Glutamatergic neuron (in vitro differentiated cells): ENCODE measurements around the gene IL17RB. TPM values are rescaled to one million over a fixed set of nuclear protein-coding genes. Genes with fewer than 3 reads are reported as not detected.

ENCODE experiments used
- DNase-seq: peaks from one replicate; pipeline ENCODE4 v3.0.0; 2022
- H3K27ac Mint-ChIP-seq: one replicate; pipeline ENCODE4 v1.8.0; 2020; ENCODE audit warnings: mild to moderate bottlenecking, mixed read lengths, inconsistent platforms; ENCODE audit not compliant: unreplicated experiment
- H3K27me3 Mint-ChIP-seq: one replicate; pipeline ENCODE4 v1.8.0; 2020; ENCODE audit warnings: mild to moderate bottlenecking, moderate library complexity, mixed read lengths, inconsistent platforms; ENCODE audit not compliant: unreplicated experiment
- H3K36me3 Mint-ChIP-seq: one replicate; pipeline ENCODE4 v1.8.0; 2020; ENCODE audit warnings: mild to moderate bottlenecking, mixed read lengths, inconsistent platforms; ENCODE audit not compliant: unreplicated experiment
- H3K4me1 Mint-ChIP-seq: one replicate; pipeline ENCODE4 v1.8.0; 2020; ENCODE audit warnings: mild to moderate bottlenecking, low read depth, mixed read lengths, inconsistent platforms; ENCODE audit not compliant: unreplicated experiment
- H3K4me3 Mint-ChIP-seq: one replicate; pipeline ENCODE4 v1.8.0; 2020; ENCODE audit warnings: mild to moderate bottlenecking, mixed read lengths, inconsistent platforms; ENCODE audit not compliant: unreplicated experiment
- H3K9me3 Mint-ChIP-seq: one replicate; pipeline ENCODE4 v1.8.0; 2020; ENCODE audit warnings: mild to moderate bottlenecking, moderate library complexity, mixed read lengths, inconsistent platforms; ENCODE audit not compliant: unreplicated experiment
- total RNA-seq: library from RNA; stranded (reverse); fragmentation: NEBNext Ultra II Directional; extraction: Animal tissue kit (Norgen Biotek cat#: 25700); gene quantifications from one replicate; pipeline ENCODE4 v1.2.1, GENCODE V29; 2021; ENCODE audit not compliant: unreplicated experiment
- TF ChIP-seq, protein P1 (sequence below): fragments of 200-600 bp; sonication (generic); IDR thresholded peaks from one replicate; pipeline ENCODE4 v1.5.0; 2021; ENCODE audit not compliant: partially characterized antibody, unreplicated experiment

IL17RB gene
- total RNA-seq, 1 donor from 2014 or later: 0.78 TPM

DNA sequence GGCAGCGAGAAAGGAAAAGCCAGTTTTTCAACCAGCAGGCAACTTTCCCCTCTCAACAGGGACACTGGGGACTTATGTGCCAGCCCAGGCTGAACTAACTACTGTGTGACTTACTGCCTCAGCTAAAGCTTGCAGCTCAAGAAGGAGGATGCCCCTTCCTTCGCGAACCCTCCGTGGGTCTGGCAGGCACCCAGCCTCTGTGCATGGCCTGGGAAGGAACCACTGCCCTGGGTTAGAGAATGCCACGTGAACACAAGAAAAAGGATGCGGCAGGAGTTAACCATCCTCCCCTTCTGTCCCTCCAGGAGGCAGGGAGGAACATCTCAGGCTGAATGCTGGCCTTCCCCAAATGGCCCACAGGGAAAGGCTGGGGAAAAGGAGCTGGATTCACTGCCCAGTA lies 29.2 kb upstream of the IL17RB start:
- Mint-ChIP-seq H3K4me1 (peaks cover 2% of the 10 kb centered on the region), H3K36me3 (no peaks in the 10 kb centered on the region), H3K27ac (no peak overlapping the region), H3K9me3 (peaks cover 5% of the 10 kb centered on the region), H3K27me3 (no peaks in the 10 kb centered on the region), H3K4me3 (no peak overlapping the region)
- DNase-seq: peak; percentile 5
- TF ChIP-seq, protein P1, sequence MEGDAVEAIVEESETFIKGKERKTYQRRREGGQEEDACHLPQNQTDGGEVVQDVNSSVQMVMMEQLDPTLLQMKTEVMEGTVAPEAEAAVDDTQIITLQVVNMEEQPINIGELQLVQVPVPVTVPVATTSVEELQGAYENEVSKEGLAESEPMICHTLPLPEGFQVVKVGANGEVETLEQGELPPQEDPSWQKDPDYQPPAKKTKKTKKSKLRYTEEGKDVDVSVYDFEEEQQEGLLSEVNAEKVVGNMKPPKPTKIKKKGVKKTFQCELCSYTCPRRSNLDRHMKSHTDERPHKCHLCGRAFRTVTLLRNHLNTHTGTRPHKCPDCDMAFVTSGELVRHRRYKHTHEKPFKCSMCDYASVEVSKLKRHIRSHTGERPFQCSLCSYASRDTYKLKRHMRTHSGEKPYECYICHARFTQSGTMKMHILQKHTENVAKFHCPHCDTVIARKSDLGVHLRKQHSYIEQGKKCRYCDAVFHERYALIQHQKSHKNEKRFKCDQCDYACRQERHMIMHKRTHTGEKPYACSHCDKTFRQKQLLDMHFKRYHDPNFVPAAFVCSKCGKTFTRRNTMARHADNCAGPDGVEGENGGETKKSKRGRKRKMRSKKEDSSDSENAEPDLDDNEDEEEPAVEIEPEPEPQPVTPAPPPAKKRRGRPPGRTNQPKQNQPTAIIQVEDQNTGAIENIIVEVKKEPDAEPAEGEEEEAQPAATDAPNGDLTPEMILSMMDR: no peak

GRCh38 chr3:53817809-53818208 lies 28.6 kb upstream of the IL17RB start:
- TF ChIP-seq, protein P1: no peak
- Mint-ChIP-seq H3K9me3 (peaks cover 5% of the 10 kb centered on the region), H3K36me3 (no peaks in the 10 kb centered on the region), H3K27me3 (no peaks in the 10 kb centered on the region), H3K27ac (no peak overlapping the region), H3K4me1 (no peaks in the 10 kb centered on the region), H3K4me3 (no peak overlapping the region)
- no peak for DNase-seq

DNA sequence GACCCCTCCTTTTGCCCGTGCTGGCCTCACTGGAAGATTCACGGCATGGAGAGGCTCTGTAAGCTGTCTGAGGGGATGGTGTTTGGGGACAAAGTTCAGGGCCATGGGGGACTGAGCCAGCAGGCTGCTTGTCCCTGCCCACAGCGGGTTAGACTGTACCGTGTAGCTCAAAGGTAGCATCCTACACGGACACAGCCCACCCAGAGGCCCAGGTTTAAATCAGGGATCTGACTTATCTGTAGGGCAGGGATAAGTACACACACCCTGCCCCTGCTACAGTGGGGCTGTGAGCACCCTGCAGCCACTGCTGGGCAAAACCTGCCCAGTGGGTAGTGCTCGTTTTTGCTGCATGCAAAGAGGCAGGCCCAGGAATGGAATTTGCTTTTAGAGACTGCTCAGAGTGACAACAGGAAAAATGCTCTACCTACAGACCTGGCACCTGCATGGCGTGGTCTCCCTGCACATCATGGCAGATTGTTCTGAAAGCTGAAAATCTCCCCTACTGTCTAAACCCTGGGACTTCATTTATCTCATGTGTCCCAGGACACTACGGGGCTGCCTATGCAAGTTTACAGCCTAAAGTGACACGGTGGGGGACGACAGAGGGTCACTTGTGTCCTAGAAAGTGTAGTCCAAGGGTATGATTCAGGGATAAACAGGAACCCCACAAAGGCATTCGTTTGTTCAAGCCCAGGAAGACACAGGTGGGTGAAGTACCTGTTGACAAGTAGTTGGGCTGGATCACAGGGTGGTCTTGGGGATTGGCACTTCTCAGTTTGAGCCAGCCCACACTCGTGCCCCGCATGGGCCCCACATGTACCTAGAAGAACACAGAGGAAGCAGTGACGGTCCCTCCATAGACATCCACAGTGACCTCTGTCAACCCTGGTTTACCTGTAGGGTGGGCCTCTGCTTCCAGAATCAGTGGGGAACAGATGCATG lies 27.9 kb upstream of the IL17RB start:
- Mint-ChIP-seq H3K4me1 (no peaks in the 10 kb centered on the region), H3K36me3 (no peaks in the 10 kb centered on the region), H3K9me3 (peaks cover 5% of the 10 kb centered on the region), H3K27ac (no peak overlapping the region), H3K27me3 (no peaks in the 10 kb centered on the region), H3K4me3 (no peak overlapping the region)
- peak; percentile 0 for DNase-seq
- TF ChIP-seq, protein P1: no peak

DNA sequence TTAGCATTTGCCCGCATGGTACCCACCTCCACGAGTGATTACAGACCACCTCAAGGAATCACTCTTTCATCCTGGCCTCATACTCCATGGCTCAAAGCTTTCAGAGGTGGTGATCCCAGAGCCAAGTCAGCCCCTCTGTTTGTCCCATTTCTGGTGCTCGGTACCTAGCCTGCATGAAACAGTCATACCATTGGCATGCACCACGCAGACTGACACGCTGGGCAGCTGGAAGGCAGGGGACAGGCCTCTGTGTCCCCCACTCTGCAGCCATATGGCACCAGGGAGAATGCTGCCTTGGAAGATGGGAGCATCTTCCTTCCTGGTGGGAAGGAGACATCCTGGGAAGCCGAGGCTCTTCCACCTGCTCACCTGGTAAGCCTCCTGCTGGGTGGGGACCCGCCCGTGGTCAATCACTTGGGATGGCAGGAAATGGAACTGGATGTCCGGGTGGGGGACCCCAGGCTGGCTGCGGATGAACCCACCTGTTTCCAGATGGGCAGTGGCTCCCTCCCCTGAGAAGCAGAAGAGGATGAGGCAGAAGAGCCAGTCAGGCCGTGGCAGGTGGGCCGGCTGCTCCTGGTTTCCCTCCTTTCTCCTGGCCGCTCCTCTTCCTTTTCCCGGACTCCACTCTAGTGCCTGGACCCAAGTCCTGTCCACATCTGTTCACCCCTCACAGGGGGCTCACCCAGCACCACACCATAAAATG lies 27.1 kb upstream of the IL17RB start:
- no peak overlapping the region for H3K27ac Mint-ChIP-seq
- no peaks in the 10 kb centered on the region for H3K27me3 Mint-ChIP-seq
- peaks cover 2% of the 10 kb centered on the region for H3K4me1 Mint-ChIP-seq
- DNase-seq: peak; percentile 8
- no peaks in the 10 kb centered on the region for H3K36me3 Mint-ChIP-seq
- TF ChIP-seq, protein P1: no peak
- no peak overlapping the region for H3K4me3 Mint-ChIP-seq
- H3K9me3 Mint-ChIP-seq: peaks cover 5% of the 10 kb centered on the region
